Measurements from ENCODE around the gene BAD.
"Not testable (repeated sequence)": the region's sequence is repeated elsewhere in the genome, so short reads cannot be mapped to it uniquely, and the experiment has no call there.

The BAD gene

DNA sequence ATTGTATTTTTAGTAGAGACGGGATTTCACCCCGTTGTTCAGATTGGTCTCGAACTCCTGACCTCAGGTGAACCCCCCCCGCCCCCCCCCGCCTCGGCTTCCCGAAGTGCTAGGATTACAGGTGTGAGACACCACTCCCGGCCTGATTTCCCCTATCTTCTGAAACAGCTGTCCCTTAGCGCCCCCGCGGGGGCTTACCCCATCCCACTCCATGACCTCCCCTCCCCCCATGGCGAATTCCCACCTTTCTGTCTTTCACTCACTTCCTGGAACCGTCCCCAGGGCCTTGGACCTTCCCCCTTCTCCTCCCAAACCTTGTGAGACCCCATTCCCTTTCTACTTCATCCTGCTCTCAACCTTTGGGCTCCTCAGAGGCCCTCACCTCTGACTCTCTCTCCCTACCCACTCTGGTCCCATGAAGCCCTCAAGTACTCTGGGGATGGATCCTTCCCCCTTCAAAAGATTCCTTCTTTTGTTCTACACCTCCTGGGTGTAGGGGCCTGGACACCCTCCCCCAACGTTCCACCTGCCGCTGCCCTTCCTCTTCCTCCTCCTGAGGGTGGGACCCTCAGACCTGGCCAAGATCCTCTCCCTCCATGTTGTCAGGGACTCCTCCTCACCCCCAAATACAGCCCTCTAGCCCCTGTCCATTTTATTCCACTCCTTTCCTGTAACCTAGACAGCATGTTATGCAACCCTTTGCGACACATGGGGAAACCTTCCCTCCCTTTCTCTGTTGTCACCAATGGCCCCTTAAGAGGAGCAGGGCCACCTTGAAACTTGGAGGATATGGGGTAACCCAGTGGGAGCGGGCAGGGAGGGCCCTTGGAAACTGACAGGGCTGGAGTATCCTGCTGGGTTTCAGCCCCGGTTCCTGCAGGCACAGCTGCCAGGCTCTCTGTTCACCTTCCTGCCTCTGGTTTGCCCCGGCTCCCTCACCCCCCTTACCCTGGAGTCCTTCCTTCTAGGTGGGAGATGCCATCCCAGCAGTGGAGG is 34.6 kb upstream of the BAD start:
- Mint-ChIP-seq H3K4me3 (peak overlapping the region; percentile 94 to 96), H3K36me3 (peaks cover 55 to 58% of the 10 kb centered on the region in 2 donors), H3K4me1 (peaks cover 34 to 61% of the 10 kb centered on the region in 2 donors), H3K27me3 (no peaks in the 10 kb centered on the region), H3K27ac (peak overlapping the region; percentile 94), H3K9me3 (no peaks in the 10 kb centered on the region)
- ATAC-seq (replicated peaks) (no peak), DNase-seq (no peak)

DNA sequence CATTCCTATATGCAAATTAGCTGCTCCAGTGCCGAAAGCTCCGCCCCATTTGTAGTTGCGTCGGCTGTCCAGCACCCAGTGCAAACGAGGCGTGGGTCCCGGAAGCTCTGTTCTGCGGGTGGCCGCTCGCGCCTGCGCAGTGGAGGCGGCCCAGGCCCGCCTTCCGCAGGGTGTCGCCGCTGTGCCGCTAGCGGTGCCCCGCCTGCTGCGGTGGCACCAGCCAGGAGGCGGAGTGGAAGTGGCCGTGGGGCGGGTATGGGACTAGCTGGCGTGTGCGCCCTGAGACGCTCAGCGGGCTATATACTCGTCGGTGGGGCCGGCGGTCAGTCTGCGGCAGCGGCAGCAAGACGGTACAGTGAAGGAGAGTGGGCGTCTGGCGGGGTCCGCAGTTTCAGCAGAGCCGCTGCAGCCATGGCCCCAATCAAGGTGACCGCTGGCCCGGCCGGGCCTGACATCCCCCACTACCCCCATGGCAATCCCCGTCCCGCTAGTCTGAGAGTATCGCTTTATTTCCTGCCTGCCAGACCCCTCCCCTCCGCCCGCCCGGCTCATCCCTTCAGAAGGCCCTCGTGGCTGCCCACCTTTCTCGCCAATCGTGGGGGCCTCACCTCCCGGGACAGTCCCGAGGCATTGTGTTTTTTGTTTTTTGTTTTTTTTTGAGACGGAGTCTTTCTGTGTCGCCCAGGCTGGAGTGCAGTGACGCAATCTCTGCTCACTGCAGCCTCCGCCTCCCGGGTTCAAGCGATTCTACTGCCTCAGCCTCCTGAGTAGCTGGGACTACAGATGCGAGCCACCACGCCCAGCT is 33.7 kb upstream of the BAD start, which contains the start of gene PRDX5:
TSS of gene PRDX5 (plus strand) at position 161 of the 805 bp plus-strand sequence. CDS start at position 256, 95 bp downstream.
- Mint-ChIP-seq H3K9me3 (no peaks in the 10 kb centered on the region), H3K4me1 (peaks cover 35 to 62% of the 10 kb centered on the region in 2 donors), H3K27me3 (no peaks in the 10 kb centered on the region), H3K4me3 (peak within 1 kb of the TSS; percentile 94 to 96), H3K27ac (peak within 1 kb of the TSS; percentile 100), H3K36me3 (peaks cover 54 to 57% of the 10 kb centered on the region in 2 donors)
- peak; percentile 97 for DNase-seq
- ATAC-seq (replicated peaks), result peak; percentile 79 to 86

DNA sequence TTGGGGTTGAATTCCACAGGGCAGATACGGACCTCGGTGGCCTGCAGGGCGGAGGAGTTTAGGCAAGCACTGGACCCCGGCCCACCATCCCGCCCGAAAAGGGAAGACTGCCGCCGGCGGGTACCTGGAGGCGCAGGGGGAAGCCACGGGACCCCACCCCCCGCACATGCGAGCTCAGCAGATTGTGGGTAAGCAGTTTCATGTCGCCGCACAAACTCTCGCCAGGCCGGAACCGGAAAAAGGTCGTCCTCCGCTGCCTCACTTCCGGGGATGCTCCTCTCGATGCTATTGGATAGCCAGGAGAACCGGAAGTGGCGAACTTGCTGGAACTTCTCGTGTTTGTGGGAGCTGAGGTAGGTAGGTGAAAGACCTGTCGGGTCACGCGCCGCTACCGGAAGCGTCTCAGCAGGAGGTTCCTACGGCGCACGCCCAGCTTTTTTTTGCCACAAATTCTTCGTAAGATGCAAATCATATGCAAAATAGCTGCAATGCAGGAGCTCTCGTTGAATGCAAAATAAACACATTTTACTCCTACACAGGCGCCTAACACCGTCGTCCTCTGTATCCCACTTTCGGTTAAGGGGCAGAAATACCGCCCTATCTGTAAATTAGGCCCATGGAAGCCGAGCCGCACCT is 33.0 kb upstream of the BAD start, which contains the start of gene TRMT112:
TSS of gene TRMT112 (minus strand) at position 235 of the 636 bp plus-strand sequence. CDS start at position 202, 33 bp downstream.
- Mint-ChIP-seq H3K27me3 (no peaks in the 10 kb centered on the region), H3K4me1 (peaks cover 41 to 69% of the 10 kb centered on the region in 2 donors), H3K4me3 (peak within 1 kb of the TSS; percentile 94 to 96), H3K9me3 (no peaks in the 10 kb centered on the region), H3K36me3 (peaks cover 59 to 63% of the 10 kb centered on the region in 2 donors), H3K27ac (peak within 1 kb of the TSS; percentile 100)
- ATAC-seq (replicated peaks), result peak; percentile 82 to 83
- DNase-seq, result peak; percentile 97

DNA sequence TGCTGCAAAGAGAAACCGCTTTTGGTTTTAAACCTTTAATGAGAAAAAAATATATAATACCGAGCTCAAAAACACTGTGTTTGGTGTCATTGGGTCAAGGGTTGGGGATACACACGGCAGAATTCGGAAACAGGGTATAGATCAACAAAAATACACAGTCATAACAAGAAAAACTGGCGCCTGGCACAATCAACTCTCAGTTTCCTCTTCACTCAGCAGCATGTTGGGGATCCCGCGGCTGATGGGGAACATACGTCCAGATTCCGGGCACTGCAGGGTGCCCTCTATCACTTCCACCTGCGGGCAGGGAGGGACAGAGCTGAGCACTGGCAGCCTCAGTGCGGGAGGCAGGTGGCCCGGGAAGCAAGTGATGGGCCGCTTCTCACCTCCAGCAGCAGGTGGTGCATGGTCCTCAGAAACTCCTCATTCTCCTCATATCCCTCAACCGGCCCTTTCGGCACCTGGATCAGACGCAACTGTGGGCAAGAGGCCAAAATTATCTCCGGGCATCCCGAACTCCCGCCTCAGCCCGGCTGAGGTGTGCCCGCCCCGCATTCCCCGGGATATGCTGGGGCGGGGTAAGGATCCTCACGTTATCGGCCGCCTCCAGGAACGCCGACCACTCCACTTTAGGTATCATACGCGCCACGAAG is 32.3 kb upstream of the BAD start:
- ATAC-seq (replicated peaks) (peak; percentile 2 to 15), DNase-seq (no peak)
- Mint-ChIP-seq H3K27me3 (no peaks in the 10 kb centered on the region), H3K4me3 (peak overlapping the region; percentile 94 to 96), H3K27ac (peak overlapping the region; percentile 100), H3K4me1 (peaks cover 42 to 72% of the 10 kb centered on the region in 2 donors), H3K9me3 (no peaks in the 10 kb centered on the region), H3K36me3 (peaks cover 55 to 61% of the 10 kb centered on the region in 2 donors)

DNA sequence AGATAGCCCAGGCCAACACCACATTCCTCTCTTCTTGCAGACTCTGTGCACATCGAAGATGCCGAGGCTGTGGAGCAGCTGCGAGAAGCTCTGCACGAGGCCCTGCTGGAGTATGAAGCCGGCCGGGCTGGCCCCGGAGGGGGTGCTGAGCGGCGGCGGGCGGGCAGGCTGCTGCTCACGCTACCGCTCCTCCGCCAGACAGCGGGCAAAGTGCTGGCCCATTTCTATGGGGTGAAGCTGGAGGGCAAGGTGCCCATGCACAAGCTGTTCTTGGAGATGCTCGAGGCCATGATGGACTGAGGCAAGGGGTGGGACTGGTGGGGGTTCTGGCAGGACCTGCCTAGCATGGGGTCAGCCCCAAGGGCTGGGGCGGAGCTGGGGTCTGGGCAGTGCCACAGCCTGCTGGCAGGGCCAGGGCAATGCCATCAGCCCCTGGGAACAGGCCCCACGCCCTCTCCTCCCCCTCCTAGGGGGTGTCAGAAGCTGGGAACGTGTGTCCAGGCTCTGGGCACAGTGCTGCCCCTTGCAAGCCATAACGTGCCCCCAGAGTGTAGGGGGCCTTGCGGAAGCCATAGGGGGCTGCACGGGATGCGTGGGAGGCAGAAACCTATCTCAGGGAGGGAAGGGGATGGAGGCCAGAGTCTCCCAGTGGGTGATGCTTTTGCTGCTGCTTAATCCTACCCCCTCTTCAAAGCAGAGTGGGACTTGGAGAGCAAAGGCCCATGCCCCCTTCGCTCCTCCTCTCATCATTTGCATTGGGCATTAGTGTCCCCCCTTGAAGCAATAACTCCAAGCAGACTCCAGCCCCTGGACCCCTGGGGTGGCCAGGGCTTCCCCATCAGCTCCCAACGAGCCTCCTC is 31.4 kb upstream of the BAD start:
- H3K4me3 Mint-ChIP-seq, result peak overlapping the region; percentile 94 to 96
- H3K4me1 Mint-ChIP-seq, result peaks cover 40 to 72% of the 10 kb centered on the region in 2 donors
- DNase-seq; ATAC-seq (replicated peaks); H3K27me3 Mint-ChIP-seq; H3K9me3 Mint-ChIP-seq: not testable (repeated sequence)
- peaks cover 50 to 53% of the 10 kb centered on the region in 2 donors for H3K36me3 Mint-ChIP-seq
- H3K27ac Mint-ChIP-seq, result peak overlapping the region; percentile 100

DNA sequence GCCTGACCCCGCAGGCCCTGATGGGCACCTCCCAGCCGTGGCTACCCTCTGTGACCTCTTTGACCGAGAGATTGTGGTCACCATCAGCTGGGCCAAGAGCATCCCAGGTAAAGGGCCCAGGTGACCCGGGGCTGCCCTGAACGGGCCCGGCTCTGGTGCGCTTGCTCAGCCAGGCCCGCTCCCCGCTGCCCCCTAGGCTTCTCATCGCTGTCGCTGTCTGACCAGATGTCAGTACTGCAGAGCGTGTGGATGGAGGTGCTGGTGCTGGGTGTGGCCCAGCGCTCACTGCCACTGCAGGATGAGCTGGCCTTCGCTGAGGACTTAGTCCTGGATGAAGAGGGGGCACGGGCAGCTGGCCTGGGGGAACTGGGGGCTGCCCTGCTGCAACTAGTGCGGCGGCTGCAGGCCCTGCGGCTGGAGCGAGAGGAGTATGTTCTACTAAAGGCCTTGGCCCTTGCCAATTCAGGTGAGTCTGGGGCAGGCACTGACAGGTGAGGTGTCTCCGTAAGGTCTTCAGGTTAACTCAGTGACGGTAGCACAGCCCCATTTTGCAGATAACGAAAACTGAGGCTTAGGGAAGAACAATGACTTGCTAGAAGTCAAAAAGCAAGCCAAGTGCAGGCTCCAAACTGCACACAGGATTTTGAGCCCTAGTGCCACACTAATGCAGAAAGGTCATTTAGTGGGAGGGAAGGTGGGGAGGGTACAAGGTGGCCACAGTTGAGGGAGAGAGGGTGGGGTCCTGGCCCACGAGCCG is 30.5 kb upstream of the BAD start:
- H3K4me1 Mint-ChIP-seq, result peaks cover 37 to 67% of the 10 kb centered on the region in 2 donors
- peak overlapping the region; percentile 37 for H3K27ac Mint-ChIP-seq
- ATAC-seq (replicated peaks) (no peak), DNase-seq (no peak)
- H3K36me3 Mint-ChIP-seq, result peaks cover 44 to 46% of the 10 kb centered on the region in 2 donors
- H3K27me3 Mint-ChIP-seq, result no peaks in the 10 kb centered on the region
- no peaks in the 10 kb centered on the region for H3K9me3 Mint-ChIP-seq
- H3K4me3 Mint-ChIP-seq, result peak overlapping the region in 1 of 2 donors; percentile 6

DNA sequence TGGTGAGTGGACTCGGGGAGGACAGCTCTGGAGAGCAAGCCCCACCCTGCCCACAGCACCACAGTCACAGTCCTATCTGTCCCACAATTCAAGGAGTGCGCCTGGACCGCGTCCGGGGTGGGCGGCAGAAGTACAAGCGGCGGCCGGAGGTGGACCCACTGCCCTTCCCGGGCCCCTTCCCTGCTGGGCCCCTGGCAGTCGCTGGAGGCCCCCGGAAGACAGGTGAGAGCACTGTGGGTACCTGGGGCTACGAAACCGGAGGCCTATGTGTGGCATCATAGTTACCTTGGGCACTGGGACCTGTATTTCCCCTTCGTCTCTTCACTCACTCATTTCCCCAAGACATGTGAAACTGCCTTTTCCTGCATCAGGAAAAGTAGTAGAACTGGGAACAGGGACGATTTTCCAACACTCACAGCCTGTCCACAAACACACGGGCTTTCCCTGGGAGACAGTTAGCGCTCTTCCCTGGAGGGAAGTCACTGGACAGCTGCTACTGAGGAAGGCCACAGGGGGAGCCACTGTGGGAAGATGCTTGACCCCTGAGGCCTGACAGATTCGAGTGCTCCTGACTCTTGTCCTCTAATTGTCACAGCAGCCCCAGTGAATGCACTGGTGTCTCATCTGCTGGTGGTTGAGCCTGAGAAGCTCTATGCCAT is 29.8 kb upstream of the BAD start:
- H3K4me3 Mint-ChIP-seq, result no peak overlapping the region
- H3K4me1 Mint-ChIP-seq, result peaks cover 33 to 60% of the 10 kb centered on the region in 2 donors
- H3K36me3 Mint-ChIP-seq, result peaks cover 38 to 41% of the 10 kb centered on the region in 2 donors
- DNase-seq, result no peak
- no peaks in the 10 kb centered on the region for H3K9me3 Mint-ChIP-seq
- ATAC-seq (replicated peaks), result no peak
- no peaks in the 10 kb centered on the region for H3K27me3 Mint-ChIP-seq
- peak overlapping the region; percentile 83 for H3K27ac Mint-ChIP-seq

DNA sequence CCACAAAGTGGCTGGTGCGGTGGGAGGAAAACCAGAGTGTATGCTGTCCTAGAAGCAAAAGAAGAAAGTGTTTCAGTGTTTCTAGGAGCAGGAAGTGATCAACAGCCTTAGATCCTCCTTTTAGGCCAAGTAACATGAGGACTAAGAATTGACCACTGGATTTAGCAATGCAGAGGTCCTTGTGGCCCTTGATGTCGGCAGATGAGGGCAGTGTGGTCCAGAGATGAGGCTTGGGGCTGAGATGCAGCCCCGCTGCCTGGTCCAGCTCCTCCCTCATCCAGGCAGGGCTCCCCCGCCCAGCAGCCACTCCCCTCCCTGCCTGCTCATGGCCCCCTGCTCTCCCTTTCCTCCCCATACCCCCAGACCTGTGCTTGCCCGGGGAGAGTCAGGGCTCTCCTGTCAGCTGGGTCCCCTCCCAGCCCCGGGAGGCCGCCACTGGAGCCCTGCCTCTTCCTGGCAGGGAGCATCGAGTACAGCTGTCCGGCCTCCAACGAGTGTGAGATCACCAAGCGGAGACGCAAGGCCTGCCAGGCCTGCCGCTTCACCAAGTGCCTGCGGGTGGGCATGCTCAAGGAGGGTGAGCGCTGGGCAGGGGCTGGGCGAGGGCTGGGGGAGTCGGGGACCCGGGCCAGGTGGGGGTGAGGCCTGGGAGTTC is 29.2 kb upstream of the BAD start:
- no peaks in the 10 kb centered on the region for H3K27me3 Mint-ChIP-seq
- H3K27ac Mint-ChIP-seq, result peak overlapping the region; percentile 6
- no peak overlapping the region for H3K4me3 Mint-ChIP-seq
- H3K36me3 Mint-ChIP-seq, result peaks cover 34 to 35% of the 10 kb centered on the region in 2 donors
- H3K4me1 Mint-ChIP-seq, result peaks cover 28 to 54% of the 10 kb centered on the region in 2 donors
- DNase-seq, result no peak
- ATAC-seq (replicated peaks), result no peak
- H3K9me3 Mint-ChIP-seq, result no peaks in the 10 kb centered on the region

DNA sequence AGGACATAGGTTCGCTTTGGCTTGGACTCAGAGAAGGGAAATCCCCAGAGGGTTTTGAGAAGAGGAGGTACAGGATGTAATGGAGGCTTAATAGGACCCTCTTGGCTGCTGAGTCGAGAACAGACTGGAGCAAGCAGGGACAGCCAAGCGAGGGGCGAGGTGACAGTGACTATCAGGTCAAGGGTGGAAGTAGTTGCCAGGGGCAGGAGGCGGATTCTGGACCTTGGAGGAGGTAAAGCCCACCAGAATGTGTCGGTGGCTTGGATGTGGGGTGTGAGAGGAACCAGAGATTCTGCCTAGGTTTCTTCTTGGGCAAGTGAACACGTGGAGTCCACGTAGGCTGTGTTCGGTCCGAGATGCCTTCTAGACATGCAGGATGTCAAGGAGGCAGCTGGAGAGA is 28.5 kb upstream of the BAD start:
- Mint-ChIP-seq H3K4me1 (peaks cover 27 to 48% of the 10 kb centered on the region in 2 donors), H3K36me3 (peaks cover 31 to 35% of the 10 kb centered on the region in 2 donors), H3K27me3 (no peaks in the 10 kb centered on the region), H3K27ac (peak overlapping the region; percentile 22), H3K9me3 (no peaks in the 10 kb centered on the region), H3K4me3 (no peak overlapping the region)
- DNase-seq, result no peak
- ATAC-seq (replicated peaks), result no peak

DNA sequence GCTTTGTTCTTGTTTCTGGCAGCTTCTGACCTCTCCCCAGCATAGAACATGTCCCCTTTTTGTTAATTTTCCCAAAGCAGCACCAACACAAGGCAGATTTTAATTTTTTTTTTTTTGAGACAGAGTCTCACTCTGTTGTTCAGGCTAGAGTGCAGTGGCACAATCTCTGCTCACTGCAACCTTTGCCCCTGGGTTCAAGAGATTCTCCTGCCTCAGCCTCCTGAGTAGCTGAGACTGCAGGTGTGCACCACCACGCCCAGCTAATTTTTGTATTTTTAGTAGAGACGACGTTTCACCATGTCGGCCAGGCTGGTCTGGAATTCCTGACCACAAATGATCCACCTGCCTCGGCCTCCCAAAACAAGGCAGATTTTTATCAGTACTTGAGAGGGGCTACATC is 23.3 kb upstream of the BAD start:
- peaks cover 27 to 39% of the 10 kb centered on the region in 2 donors for H3K4me1 Mint-ChIP-seq
- not testable (repeated sequence) for H3K9me3 Mint-ChIP-seq; ATAC-seq (replicated peaks); H3K27me3 Mint-ChIP-seq; DNase-seq
- H3K27ac Mint-ChIP-seq, result peak overlapping the region; percentile 69
- peak overlapping the region; percentile 23 to 55 for H3K4me3 Mint-ChIP-seq
- peaks cover 20 to 23% of the 10 kb centered on the region in 2 donors for H3K36me3 Mint-ChIP-seq

DNA sequence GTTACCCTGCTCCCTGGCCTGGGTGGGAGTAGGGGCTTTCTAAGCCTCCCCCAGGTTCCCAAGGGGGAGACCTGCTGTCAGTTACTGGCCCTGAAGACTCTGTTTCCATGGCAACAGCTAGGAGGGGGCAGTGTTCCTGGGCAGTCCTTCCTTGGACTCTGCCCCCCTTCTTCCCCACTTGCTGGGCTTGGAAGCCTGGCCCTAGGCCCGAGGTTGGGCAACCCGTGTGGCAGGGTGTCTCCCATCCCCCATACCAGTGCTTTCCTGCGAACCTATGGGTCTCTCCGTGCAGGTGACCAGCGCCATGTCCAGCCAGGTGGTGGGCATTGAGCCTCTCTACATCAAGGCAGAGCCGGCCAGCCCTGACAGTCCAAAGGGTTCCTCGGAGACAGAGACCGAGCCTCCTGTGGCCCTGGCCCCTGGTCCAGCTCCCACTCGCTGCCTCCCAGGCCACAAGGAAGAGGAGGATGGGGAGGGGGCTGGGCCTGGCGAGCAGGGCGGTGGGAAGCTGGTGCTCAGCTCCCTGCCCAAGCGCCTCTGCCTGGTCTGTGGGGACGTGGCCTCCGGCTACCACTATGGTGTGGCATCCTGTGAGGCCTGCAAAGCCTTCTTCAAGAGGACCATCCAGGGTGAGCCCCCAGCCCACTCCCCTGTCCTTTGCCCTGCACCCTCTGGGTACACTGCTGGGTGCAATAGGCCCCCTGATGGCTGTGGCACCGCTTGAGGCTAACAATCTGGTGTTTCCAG is 22.6 kb upstream of the BAD start:
- H3K4me3 Mint-ChIP-seq, result peak overlapping the region; percentile 97 to 100
- ATAC-seq (replicated peaks) (no peak), DNase-seq (no peak)
- peaks cover 16 to 18% of the 10 kb centered on the region in 2 donors for H3K36me3 Mint-ChIP-seq
- peaks cover under 1 to 6% of the 10 kb centered on the region in 2 donors for H3K27me3 Mint-ChIP-seq
- H3K9me3 Mint-ChIP-seq, result no peaks in the 10 kb centered on the region
- peaks cover 24 to 32% of the 10 kb centered on the region in 2 donors for H3K4me1 Mint-ChIP-seq
- peak overlapping the region; percentile 97 for H3K27ac Mint-ChIP-seq

All from stimulated activated naive B cell treated with anti-CD40 and anti-IgM and Interleukin-4, amounts not matched to agents 10 μg/mL and 1 μg/mL and 100 μg/mL, for 72 hours (primary cell).